GM12878 (cell line): ENCODE data around the gene EEF1AKMT2. TPM values are rescaled to one million over a fixed set of nuclear protein-coding genes. Genes with fewer than 3 reads are reported as not detected.
A peak's percentile ranks its signal among the peaks of the same experiment; 100 is the strongest.

ENCODE experiments used
- CEBPB ChIP-seq, 2 experiments: fragments of 150-350 bp in 1 of 2; IDR thresholded peaks; 2 replicates each; pipeline ENCODE4 v1.6.1; 2012 to 2014; ENCODE audit warnings: low read depth in 2 of 2, low read length in 2 of 2, borderline replicate concordance in 1 of 2, inconsistent platforms in 1 of 2
- EED ChIP-seq: sonication (generic); IDR thresholded peaks from 2 replicates; pipeline ENCODE4 v1.6.1; 2016; ENCODE audit warnings: antibody characterized with exemption, low read depth
- FOXK2 ChIP-seq: fragments of 450-650 bp; IDR thresholded peaks from 2 replicates; pipeline ENCODE4 v1.6.1; 2017; ENCODE audit warnings: mild to moderate bottlenecking, moderate library complexity
- GATAD2B ChIP-seq: fragments of 450-650 bp; conservative IDR thresholded peaks from 2 replicates; pipeline ENCODE4 v1.6.1; 2017; ENCODE audit warnings: low read depth, mild to moderate bottlenecking, moderate library complexity
- MEF2A ChIP-seq: IDR thresholded peaks from 2 replicates; pipeline ENCODE4 v1.6.1; 2011; ENCODE audit warnings: low read depth, mild to moderate bottlenecking, low read length, moderate library complexity; ENCODE audit not compliant: insufficient read depth
- MEF2B ChIP-seq: fragments of 450-650 bp; IDR thresholded peaks from 2 replicates; pipeline ENCODE4 v1.6.1; 2018; ENCODE audit warnings: mild to moderate bottlenecking, moderate library complexity; ENCODE audit not compliant: partially characterized antibody, poor library complexity, severe bottlenecking
- NR2C1 ChIP-seq: fragments of 450-650 bp; IDR thresholded peaks from 2 replicates; pipeline ENCODE4 v1.6.1; 2017; ENCODE audit warnings: antibody characterized with exemption, mild to moderate bottlenecking, moderate library complexity
- POLR2AphosphoS5 ChIP-seq: IDR thresholded peaks from 2 replicates; pipeline ENCODE4 v1.6.1; 2011; ENCODE audit warnings: mild to moderate bottlenecking, low read length, inconsistent platforms
- RAD51 ChIP-seq: fragments of 450-650 bp; IDR thresholded peaks from 2 replicates; pipeline ENCODE4 v1.6.1; 2016; ENCODE audit warnings: moderate library complexity, mild to moderate bottlenecking, inconsistent platforms
- SMAD1 ChIP-seq: fragments of 450-650 bp; IDR thresholded peaks from 2 replicates; pipeline ENCODE4 v1.6.1; 2018; ENCODE audit warnings: mild to moderate bottlenecking, low read depth; ENCODE audit not compliant: partially characterized antibody
- SMC3 ChIP-seq: IDR thresholded peaks from 2 replicates; pipeline ENCODE4 v1.6.1; 2011; ENCODE audit warnings: low read length, improper control_type of control experiment, borderline replicate concordance
- TCF7 ChIP-seq: IDR thresholded peaks from 2 replicates; pipeline ENCODE4 v1.6.1; 2014; ENCODE audit warnings: antibody characterized with exemption, borderline replicate concordance
- ZNF217 ChIP-seq: fragments of 450-650 bp; IDR thresholded peaks from 2 replicates; pipeline ENCODE4 v1.6.1; 2017; ENCODE audit warnings: antibody characterized with exemption, mild to moderate bottlenecking
- ZNF24 ChIP-seq: fragments of 450-650 bp; IDR thresholded peaks from 2 replicates; pipeline ENCODE4 v1.6.1; 2017; ENCODE audit warnings: antibody characterized with exemption, mild to moderate bottlenecking
- polyA plus RNA-seq, 11 experiments: library from polyadenylated mRNA; depleted of rRNA in 4 of 11; unstranded in 6 of 11; stranded (reverse) in 5 of 11; fragments of >200 nt; fragmentation: Nextera tagmentation in 4 of 11; fragmentation: Illumina TruSeq in 1 of 11; extraction: Ambion mirVana in 4 of 11; extraction: Trizol in 1 of 11; gene quantifications; 1 replicate in 1 of 11; 2 replicates in 10 of 11; pipeline versions ENCODE4 v1.2.1 to v1.2.3, GENCODE V29; 2011 to 2016; ENCODE audit warnings: inconsistent platforms in 2 of 11, missing spikeins in 2 of 11, low read depth in 1 of 11
- total RNA-seq, 4 experiments: library from RNA; depleted of rRNA in 3 of 4; stranded (reverse); fragments of >200 nt in 3 of 4; fragmentation: Illumina TruSeq in 1 of 4; extraction: Trizol in 1 of 4; gene quantifications; 2 replicates each; pipeline versions ENCODE4 v1.2.1 to v1.2.3, GENCODE V29; 2013 to 2021
- TF ChIP-seq, protein P1 (sequence below): fragments of 450-650 bp; IDR thresholded peaks from 2 replicates; pipeline ENCODE4 v1.6.1; 2017; ENCODE audit warnings: mild to moderate bottlenecking, moderate library complexity
- TF ChIP-seq, protein P2 (sequence below): fragments of 450-650 bp; IDR thresholded peaks from 2 replicates; pipeline ENCODE4 v1.6.1; 2017; ENCODE audit warnings: mild to moderate bottlenecking, low read depth, inconsistent platforms; ENCODE audit not compliant: poor library complexity, severe bottlenecking

Gene EEF1AKMT2
- total and polyA plus RNA-seq, 10 of the 15 experiments (the other 5 are each of a cell fraction or from before 2014, with no cell fraction given), result 9.1 to 29.3 (median 23.6) TPM

- TF ChIP-seq SMAD1 (no peak), CEBPB (IDR thresholded peaks at IDR 0.05; ENCODE audit: borderline replicate concordance in 1 of 2, low read depth in 2 of 2, low read length in 2 of 2) (peak in 1 of 2 experiments; percentile 56; a peak in 1 of 4 replicates), ZNF24 (0 out of 2 replicates have a peak, but pooled peaks have one; percentile 21), MEF2A (0 out of 2 replicates have a peak, but pooled peaks have one; percentile 49), TCF7 (peak; percentile 56; the same call in 1 of the 2 replicates), RAD51 (peak; percentile 84), POLR2AphosphoS5 (no peak), MEF2B (peak; percentile 74), EED (peak; percentile 92), FOXK2 (no peak), SMC3 (0 out of 2 replicates have a peak, but pooled peaks have one; percentile 9), NR2C1 (peak; percentile 62), GATAD2B (peak; percentile 94), ZNF217 (peak; percentile 86)
- TF ChIP-seq, protein P1, sequence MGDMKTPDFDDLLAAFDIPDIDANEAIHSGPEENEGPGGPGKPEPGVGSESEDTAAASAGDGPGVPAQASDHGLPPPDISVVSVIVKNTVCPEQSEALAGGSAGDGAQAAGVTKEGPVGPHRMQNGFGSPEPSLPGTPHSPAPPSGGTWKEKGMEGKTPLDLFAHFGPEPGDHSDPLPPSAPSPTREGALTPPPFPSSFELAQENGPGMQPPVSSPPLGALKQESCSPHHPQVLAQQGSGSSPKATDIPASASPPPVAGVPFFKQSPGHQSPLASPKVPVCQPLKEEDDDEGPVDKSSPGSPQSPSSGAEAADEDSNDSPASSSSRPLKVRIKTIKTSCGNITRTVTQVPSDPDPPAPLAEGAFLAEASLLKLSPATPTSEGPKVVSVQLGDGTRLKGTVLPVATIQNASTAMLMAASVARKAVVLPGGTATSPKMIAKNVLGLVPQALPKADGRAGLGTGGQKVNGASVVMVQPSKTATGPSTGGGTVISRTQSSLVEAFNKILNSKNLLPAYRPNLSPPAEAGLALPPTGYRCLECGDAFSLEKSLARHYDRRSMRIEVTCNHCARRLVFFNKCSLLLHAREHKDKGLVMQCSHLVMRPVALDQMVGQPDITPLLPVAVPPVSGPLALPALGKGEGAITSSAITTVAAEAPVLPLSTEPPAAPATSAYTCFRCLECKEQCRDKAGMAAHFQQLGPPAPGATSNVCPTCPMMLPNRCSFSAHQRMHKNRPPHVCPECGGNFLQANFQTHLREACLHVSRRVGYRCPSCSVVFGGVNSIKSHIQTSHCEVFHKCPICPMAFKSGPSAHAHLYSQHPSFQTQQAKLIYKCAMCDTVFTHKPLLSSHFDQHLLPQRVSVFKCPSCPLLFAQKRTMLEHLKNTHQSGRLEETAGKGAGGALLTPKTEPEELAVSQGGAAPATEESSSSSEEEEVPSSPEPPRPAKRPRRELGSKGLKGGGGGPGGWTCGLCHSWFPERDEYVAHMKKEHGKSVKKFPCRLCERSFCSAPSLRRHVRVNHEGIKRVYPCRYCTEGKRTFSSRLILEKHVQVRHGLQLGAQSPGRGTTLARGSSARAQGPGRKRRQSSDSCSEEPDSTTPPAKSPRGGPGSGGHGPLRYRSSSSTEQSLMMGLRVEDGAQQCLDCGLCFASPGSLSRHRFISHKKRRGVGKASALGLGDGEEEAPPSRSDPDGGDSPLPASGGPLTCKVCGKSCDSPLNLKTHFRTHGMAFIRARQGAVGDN, result peak; percentile 88
- TF ChIP-seq, protein P2, sequence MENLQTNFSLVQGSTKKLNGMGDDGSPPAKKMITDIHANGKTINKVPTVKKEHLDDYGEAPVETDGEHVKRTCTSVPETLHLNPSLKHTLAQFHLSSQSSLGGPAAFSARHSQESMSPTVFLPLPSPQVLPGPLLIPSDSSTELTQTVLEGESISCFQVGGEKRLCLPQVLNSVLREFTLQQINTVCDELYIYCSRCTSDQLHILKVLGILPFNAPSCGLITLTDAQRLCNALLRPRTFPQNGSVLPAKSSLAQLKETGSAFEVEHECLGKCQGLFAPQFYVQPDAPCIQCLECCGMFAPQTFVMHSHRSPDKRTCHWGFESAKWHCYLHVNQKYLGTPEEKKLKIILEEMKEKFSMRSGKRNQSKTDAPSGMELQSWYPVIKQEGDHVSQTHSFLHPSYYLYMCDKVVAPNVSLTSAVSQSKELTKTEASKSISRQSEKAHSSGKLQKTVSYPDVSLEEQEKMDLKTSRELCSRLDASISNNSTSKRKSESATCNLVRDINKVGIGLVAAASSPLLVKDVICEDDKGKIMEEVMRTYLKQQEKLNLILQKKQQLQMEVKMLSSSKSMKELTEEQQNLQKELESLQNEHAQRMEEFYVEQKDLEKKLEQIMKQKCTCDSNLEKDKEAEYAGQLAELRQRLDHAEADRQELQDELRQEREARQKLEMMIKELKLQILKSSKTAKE, result peak; percentile 79
Measured at GRCh38 chr10:124717911-124718741, 73.6 kb downstream of the EEF1AKMT2 start (continued).
